ENCODE results near the gene SYT2. TPM values are rescaled to one million over a fixed set of nuclear protein-coding genes. Genes with fewer than 3 reads are reported as not detected.

The SYT2 gene
- total and polyA plus RNA-seq, 9 of the 15 experiments (the other 6 are each of a cell fraction or from before 2014, with no cell fraction given) = not detected

- Histone ChIP-seq H3K4me1 (replicated peaks in 1 of 2; ENCODE audit: control insufficient read depth in 2 of 2, insufficient read depth in 2 of 2, low read length in 2 of 2) (peaks cover 3 to 27% of the 10 kb centered on the region in 2 experiments; a peak in 3 of 5 replicates), H3K36me3 (ENCODE audit: control insufficient read depth, insufficient read depth, low read length) (0 out of 3 replicates have a peak, but pooled peaks cover 2% of the 10 kb centered on the region), H3K4me3 (no peak overlapping the region), H3K4me2 (ENCODE audit: insufficient read depth, low read length) (no peak overlapping the region), H3K79me2 (ENCODE audit: control insufficient read depth, insufficient read depth, low read length) (no peaks in the 10 kb centered on the region), H3K9me1 (ENCODE audit: control insufficient read depth, insufficient read depth, low read length) (no peaks in the 10 kb centered on the region), H3K9ac (ENCODE audit: insufficient read depth in 1 of 2, low read depth in 2 of 2, low read length in 2 of 2) (no peak overlapping the region), H3K27ac (ENCODE audit: extremely low read depth, low read depth, low read length) (no peak overlapping the region), H2AFZ (ENCODE audit: low read depth, low read length) (no peak overlapping the region), H4K20me1 (replicated peaks; ENCODE audit: control insufficient read depth, insufficient read depth, low read length) (no peaks in the 10 kb centered on the region), H3K9me3 (replicated peaks; ENCODE audit: control insufficient read depth, insufficient read depth, low read depth, low read length) (no peaks in the 10 kb centered on the region), H3K27me3 (ENCODE audit: control insufficient read depth in 2 of 2, insufficient read depth in 2 of 2, low read length in 2 of 2) (no peaks in the 10 kb centered on the region)
- intact Hi-C loops (cut with micrococcal nuclease) = no loop called here
- DNase-seq (ENCODE audit: extremely low read depth in 1 of 4, low spot score in 3 of 4) (no peak), ATAC-seq (no peak), FAIRE-seq (no peak)
- ChIA-PET POLR2A (interaction anchor here (0.6 to 1.0 kb wide), 2 partner anchors 13 to 733 kb away, joined by 4 to 6 read pairs; no protein-coding TSS in a partner anchor), CTCF (ENCODE audit: low intra/inter-chr PET ratio) (no interaction called here)
- no TSS peak for BruUV-seq (replicated peaks)
- in situ Hi-C loops (cut with MboI) = no loop called here
- TF ChIP-seq NCOA6 (IDR thresholded peaks at IDR 0.05) (0 out of 2 replicates have a peak, but pooled peaks have one; percentile 14), HMBOX1 (IDR thresholded peaks at IDR 0.05) (peak; percentile 52), ZNF76 (CRISPR knock-in tag; IDR thresholded peaks at IDR 0.05; ENCODE audit: borderline replicate concordance) (no peak), CBFA2T3 (IDR thresholded peaks at IDR 0.05) (peak; percentile 22; the same call in 1 of the 2 replicates), NCOR1 (IDR thresholded peaks at IDR 0.05) (peak; percentile 8; the same call in 1 of the 2 replicates), E4F1 (CRISPR knock-in tag; IDR thresholded peaks at IDR 0.05; ENCODE audit: borderline replicate concordance) (no peak), TAL1 (IDR thresholded peaks at IDR 0.05) (peak; percentile 17; the same call in 1 of the 2 replicates)
Observed at GRCh38 chr1:202547215-202547614, 163.0 kb downstream of the SYT2 start.
